K562 (cell line): ENCODE measurements around the gene ZDHHC19.

ENCODE experiments used
- ATF4 ChIP-seq: fragments of 450-650 bp; formaldehyde crosslinking; IDR thresholded peaks from 2 replicates; pipeline ENCODE4 v1.4.0; 2022; ENCODE audit warnings: mild to moderate bottlenecking, moderate library complexity
- NONO ChIP-seq, 2 experiments: fragments of 200-400 bp in 1 of 2; fragments of 450-650 bp in 1 of 2; formaldehyde crosslinking in 1 of 2; IDR thresholded peaks; 2 replicates each; pipeline ENCODE4 v1.6.1; 2017; ENCODE audit warnings: low read depth in 2 of 2, mild to moderate bottlenecking in 2 of 2, moderate library complexity in 2 of 2, low read length in 1 of 2
- SMAD1 ChIP-seq: fragments of 150-350 bp; IDR thresholded peaks from 2 replicates; pipeline ENCODE4 v1.6.1; 2014; ENCODE audit warnings: low read length, low read depth; ENCODE audit not compliant: partially characterized antibody
- SOX6 ChIP-seq: fragments of 450-650 bp; IDR thresholded peaks from 2 replicates; pipeline ENCODE4 v1.6.1; 2014; ENCODE audit warnings: mild to moderate bottlenecking

DNA sequence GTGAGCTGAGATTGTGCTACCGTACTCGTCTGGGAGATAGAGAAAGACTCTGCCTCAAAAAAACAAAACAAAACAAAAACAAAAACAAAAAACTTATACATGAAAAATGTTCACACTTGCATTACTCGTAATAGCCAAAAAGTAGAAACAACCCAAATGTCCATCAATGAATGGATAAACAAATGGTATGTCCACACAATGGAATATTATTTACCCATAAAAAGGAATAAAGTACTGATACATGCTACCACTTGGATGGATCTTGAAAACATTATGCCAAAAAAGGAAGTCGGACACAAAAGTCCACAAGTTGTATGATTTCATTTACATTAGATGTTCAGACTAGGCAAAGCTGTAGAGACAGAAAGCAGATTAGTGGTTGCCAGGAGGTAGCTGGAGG is 49.6 kb upstream of the ZDHHC19 start:
- TF ChIP-seq ATF4 (CRISPR knock-in tag) (no peak), NONO (IDR thresholded peaks at IDR 0.05; ENCODE audit: low read depth in 2 of 2, low read length in 1 of 2) (no peak), SMAD1 (no peak), SOX6 (no peak)
